Thoracic aorta (tissue), 2 donors: ENCODE results near the gene ATG13. TPM values are rescaled to one million over a fixed set of nuclear protein-coding genes. Genes with fewer than 3 reads are reported as not detected.

Experiments used
- ATAC-seq: fragments of 150-250 bp; one replicate; pipeline ENCODE4 v1.8.0; 2017; ENCODE audit warnings: low read depth; ENCODE audit not compliant: insufficient number of reproducible peaks, low FRiP score
- DNase-seq: peaks from one replicate; pipeline ENCODE4 v3.0.0-alpha.2; 2020; ENCODE audit warnings: low spot score
- H3K27ac ChIP-seq, 2 donors: fragments of 200-600 bp; sonication (generic); 1 replicate in 1 of 2; 2 replicates in 1 of 2; pipeline ENCODE4 v1.5.1; 2016; ENCODE audit warnings: mild to moderate bottlenecking in 2 of 2, moderate library complexity in 2 of 2
- H3K27me3 ChIP-seq: fragments of 200-600 bp; sonication (generic); replicated peaks from 2 replicates; pipeline ENCODE4 v1.6.0; 2016; ENCODE audit warnings: mild to moderate bottlenecking; ENCODE audit not compliant: insufficient read depth
- H3K36me3 ChIP-seq: fragments of 200-600 bp; sonication (generic); one replicate; pipeline ENCODE4 v1.5.1; 2016
- H3K4me1 ChIP-seq, 2 donors: fragments of 200-600 bp; sonication (generic); 1 replicate in 1 of 2; 2 replicates in 1 of 2; pipeline versions ENCODE4 v1.5.1 to v1.6.0; 2016; ENCODE audit warnings: low read depth in 2 of 2, mild to moderate bottlenecking in 1 of 2; ENCODE audit not compliant: control insufficient read depth in 1 of 2
- H3K4me3 ChIP-seq: fragments of 200-600 bp; sonication (generic); 2 replicates; pipeline ENCODE4 v1.5.1; 2016; ENCODE audit warnings: mild to moderate bottlenecking
- H3K9me3 ChIP-seq: fragments of 200-600 bp; sonication (generic); 2 replicates; pipeline ENCODE4 v1.5.1; 2016
- total RNA-seq, 2 donors: library from RNA; depleted of rRNA; stranded (reverse); fragments of >200 nt; gene quantifications; one replicate each; pipeline versions ENCODE4 v1.1.0 to v1.2.3, GENCODE V29; 2016
- TF ChIP-seq, protein P1 (sequence below): fragments of 200-600 bp; sonication (generic); IDR thresholded peaks from one replicate; pipeline ENCODE4 v1.5.1; 2019; ENCODE audit warnings: antibody characterized with exemption

ATG13 gene
- total RNA-seq, 2 donors from 2014 or later = 121 to 144 TPM

DNA sequence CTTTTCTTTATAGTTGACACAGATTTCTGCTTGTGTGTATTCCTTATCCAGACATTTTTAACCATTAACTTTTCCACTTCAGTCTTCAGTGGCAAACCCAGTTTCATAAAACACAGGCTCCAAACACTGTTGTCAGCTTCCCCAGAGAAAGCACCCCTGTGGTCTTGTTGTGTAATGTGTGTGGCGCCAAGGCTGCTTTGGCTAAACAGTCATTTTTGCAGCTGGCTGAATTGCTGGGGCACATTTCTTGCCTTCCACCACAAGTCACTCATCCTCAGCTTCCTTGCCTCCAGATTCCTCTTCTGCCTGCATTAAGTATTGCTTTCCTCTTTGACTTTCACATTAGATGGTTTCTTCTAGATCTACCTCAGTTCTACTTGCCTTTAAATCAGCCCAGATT is 42.6 kb downstream of the ATG13 start:
- TF ChIP-seq, protein P1, sequence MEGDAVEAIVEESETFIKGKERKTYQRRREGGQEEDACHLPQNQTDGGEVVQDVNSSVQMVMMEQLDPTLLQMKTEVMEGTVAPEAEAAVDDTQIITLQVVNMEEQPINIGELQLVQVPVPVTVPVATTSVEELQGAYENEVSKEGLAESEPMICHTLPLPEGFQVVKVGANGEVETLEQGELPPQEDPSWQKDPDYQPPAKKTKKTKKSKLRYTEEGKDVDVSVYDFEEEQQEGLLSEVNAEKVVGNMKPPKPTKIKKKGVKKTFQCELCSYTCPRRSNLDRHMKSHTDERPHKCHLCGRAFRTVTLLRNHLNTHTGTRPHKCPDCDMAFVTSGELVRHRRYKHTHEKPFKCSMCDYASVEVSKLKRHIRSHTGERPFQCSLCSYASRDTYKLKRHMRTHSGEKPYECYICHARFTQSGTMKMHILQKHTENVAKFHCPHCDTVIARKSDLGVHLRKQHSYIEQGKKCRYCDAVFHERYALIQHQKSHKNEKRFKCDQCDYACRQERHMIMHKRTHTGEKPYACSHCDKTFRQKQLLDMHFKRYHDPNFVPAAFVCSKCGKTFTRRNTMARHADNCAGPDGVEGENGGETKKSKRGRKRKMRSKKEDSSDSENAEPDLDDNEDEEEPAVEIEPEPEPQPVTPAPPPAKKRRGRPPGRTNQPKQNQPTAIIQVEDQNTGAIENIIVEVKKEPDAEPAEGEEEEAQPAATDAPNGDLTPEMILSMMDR = no peak
- Histone ChIP-seq H3K27me3 (no peaks in the 10 kb centered on the region), H3K36me3 (peaks cover 59% of the 10 kb centered on the region), H3K9me3 (no peaks in the 10 kb centered on the region), H3K27ac (peak overlapping the region in 1 of 2 donors; percentile 8), H3K4me1 (peaks cover 0 to 5% of the 10 kb centered on the region in 2 donors), H3K4me3 (no peak overlapping the region)
- ATAC-seq (no peak), DNase-seq (no peak)

DNA sequence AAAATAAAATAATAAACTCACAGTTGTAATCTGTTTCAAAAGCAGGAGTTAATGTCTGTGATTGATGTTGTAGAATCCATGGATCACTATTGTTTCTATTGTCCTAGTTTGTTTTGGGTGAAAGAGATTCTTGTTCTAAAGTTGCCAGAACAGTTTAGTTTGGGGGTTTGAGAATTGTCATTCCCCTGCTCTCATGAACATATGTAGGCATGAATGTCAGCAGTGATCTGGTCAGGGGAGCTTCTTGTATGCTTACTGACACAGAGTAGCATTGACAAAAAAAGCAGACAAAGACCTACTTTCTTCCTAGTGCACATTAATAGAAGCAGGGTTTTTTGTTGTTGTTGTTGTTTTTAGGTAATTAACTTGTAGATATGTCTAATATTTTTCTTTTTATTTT is 44.5 kb downstream of the ATG13 start:
- no peak for ATAC-seq

DNA sequence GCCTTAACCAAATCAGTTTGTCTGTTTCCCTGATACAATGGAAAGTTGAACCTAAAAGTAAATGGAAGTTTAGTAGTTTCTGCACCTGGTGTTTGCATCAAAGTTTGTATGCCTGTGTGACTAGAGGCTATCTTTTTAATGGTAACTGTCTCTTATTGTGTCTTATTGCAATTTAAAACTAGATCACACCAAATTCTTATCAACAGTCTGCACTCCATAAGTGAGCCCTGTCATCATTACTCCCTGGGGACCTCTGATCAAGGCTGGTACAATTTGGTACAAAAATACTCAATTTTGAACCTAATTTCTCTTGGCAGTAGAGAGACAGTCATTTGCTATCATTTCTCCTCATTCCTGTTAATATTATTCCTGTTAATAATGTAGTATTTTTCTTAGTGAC is 45.0 kb downstream of the ATG13 start:
- Histone ChIP-seq H3K36me3 (peaks cover 43% of the 10 kb centered on the region), H3K9me3 (no peaks in the 10 kb centered on the region), H3K27ac (no peak overlapping the region), H3K27me3 (no peaks in the 10 kb centered on the region), H3K4me3 (no peak overlapping the region), H3K4me1 (peaks cover 11 to 18% of the 10 kb centered on the region in 2 donors)
- TF ChIP-seq, protein P1 = no peak
- ATAC-seq = no peak
- DNase-seq = no peak

More for the DNA sequence above, 44.5 kb downstream of the ATG13 start:
- H3K27me3 ChIP-seq = no peaks in the 10 kb centered on the region
- no peak overlapping the region for H3K4me3 ChIP-seq
- H3K9me3 ChIP-seq = no peaks in the 10 kb centered on the region
- TF ChIP-seq, protein P1 = no peak
- peaks cover 5 to 16% of the 10 kb centered on the region in 2 donors for H3K4me1 ChIP-seq
- H3K36me3 ChIP-seq = peaks cover 48% of the 10 kb centered on the region
- no peak overlapping the region for H3K27ac ChIP-seq
- DNase-seq = no peak

DNA sequence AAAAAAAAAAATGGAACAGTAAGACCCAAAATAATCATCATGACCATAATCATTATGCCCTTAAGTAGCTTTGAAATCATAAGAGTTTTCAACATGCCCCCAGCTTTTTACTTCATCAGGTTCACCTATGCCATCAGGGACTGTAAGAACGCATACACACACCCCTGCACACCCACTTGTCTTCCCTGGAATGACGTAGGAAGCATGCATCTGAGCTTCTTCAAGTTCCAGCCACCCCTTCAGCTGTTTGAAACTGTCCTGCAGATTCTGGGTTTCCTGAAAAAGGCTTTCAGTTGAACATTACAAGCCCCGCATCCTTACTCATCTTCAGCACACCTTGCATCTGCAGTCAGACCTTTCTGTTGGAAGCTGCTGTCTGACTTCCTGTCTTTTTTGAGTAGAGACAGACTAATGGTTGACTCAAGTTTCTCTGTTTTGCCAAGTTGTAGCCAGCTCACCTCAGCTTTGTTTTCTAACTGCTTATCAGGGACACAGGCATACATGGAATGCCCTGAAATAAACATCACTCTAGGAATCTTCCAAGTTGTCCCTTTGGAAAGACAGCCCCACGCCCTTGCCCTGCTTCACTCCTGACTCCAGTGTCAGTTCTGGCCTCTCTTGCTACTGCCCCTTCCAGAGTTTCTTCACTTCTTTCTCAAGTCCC is 46.1 kb downstream of the ATG13 start:
- no peak overlapping the region for H3K27ac ChIP-seq
- ATAC-seq = no peak
- peaks cover 11 to 23% of the 10 kb centered on the region in 2 donors for H3K4me1 ChIP-seq

DNA sequence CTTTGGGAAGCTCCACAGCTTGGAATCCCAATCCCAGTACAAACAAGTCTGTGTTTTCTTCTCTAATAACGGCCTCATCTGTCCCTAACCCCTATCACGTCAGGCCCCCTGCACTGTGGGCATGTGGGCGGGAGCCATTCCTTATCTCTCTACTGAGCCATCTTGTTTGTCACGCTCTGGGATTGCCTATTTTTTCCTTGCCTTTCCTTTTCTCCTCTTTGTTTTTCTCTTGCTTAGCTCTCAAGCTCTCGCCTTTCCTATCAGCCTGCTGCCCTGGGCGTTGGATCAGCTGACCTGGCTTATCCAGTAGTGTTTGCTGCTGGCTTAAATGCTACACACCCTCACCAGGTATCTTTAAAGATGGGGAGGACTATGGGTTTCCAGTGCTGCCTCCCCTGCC is 47.3 kb downstream of the ATG13 start:
- DNase-seq (no peak), ATAC-seq (no peak)
- H3K4me1 ChIP-seq = peaks cover 11 to 23% of the 10 kb centered on the region in 2 donors
- peaks cover 40% of the 10 kb centered on the region for H3K36me3 ChIP-seq
- TF ChIP-seq, protein P1 = no peak
- no peak overlapping the region for H3K4me3 ChIP-seq
- no peaks in the 10 kb centered on the region for H3K9me3 ChIP-seq
- no peaks in the 10 kb centered on the region for H3K27me3 ChIP-seq
- peak overlapping the region; percentile 32 for H3K27ac ChIP-seq

More for the DNA sequence above, 46.1 kb downstream of the ATG13 start:
- Histone ChIP-seq H3K4me3 (no peak overlapping the region), H3K36me3 (peaks cover 39% of the 10 kb centered on the region), H3K9me3 (no peaks in the 10 kb centered on the region), H3K27me3 (no peaks in the 10 kb centered on the region)
- DNase-seq = no peak
- TF ChIP-seq, protein P1 = no peak
